Erythroblast (primary cell): ENCODE data around the gene CIT.

Experiments
- GATA1 ChIP-seq: IDR thresholded peaks from 2 replicates; pipeline ENCODE4 v1.6.1; 2011; ENCODE audit warnings: low read depth, mild to moderate bottlenecking, control low read depth, low read length, moderate library complexity
- POLR2A ChIP-seq: IDR thresholded peaks from 2 replicates; pipeline ENCODE4 v1.6.1; 2011; ENCODE audit warnings: mild to moderate bottlenecking, low read length

DNA sequence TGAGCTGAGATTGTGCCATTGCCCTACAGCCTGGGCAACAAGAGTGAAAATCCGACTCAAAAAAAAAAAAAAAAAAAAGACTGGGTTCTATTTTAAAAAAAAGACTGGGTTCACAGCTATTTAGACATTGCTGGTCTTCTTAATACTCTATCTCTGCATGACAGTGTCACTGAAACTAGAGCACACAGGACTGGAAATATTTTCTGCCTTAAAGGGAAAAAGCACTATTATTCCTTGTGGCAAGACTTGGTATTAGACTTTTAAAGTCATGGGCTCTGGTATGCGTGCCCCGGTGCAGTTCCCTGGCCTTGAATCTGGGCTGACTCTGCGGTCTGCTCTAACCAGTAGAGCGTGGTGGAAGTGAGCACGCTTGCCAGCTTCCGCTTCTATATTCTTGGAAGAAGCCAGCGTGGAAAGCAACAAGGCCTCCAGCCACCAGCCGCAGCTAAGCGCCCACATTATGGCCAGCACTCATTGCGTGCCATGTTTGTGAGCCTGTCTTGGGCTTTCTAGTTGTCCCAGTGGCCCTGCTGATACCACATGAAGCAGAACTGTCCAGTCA is 177.8 kb downstream of the CIT start:
- TF ChIP-seq POLR2A (no peak), GATA1 (no peak)
